PC-9 (cell line): ENCODE data around the gene KEAP1. TPM values are rescaled to one million over a fixed set of nuclear protein-coding genes. Genes with fewer than 3 reads are reported as not detected.
"Not testable (repeated sequence)": the region's sequence is repeated elsewhere in the genome, so short reads cannot be mapped to it uniquely, and the experiment has no call there.

Experiments
- BruUV-seq: library from RNA; stranded (reverse); fragments of 400-500 nt; replicated peaks from 2 replicates; lab custom pipeline; 2021; lab: Mats Ljungman, UMichigan
- CTCF ChIA-PET: fragments of 300-600 bp; sonication (Branson Sonifier 250); formaldehyde crosslinking; loops from one replicate; lab custom pipeline; 2022; ENCODE audit warnings: antibody characterized with exemption; lab: Charles Lee
- POLR2A ChIA-PET: fragments of 300-600 bp; sonication (Branson Sonifier 250); formaldehyde crosslinking; loops from one replicate; lab custom pipeline; 2022; ENCODE audit warnings: antibody characterized with exemption; ENCODE audit not compliant: unreplicated experiment; lab: Charles Lee
- DNase-seq, 2 experiments: peaks; one replicate each; pipeline versions ENCODE4 v3.0.0 to v3.0.0-alpha.2; 2015 to 2022; ENCODE audit warnings: mixed read lengths in 1 of 2
- H2AFZ ChIP-seq: fragments of 200-600 bp; sonication (generic); 2 replicates; pipeline ENCODE4 v1.8.1; 2017; ENCODE audit warnings: antibody characterized with exemption
- H3F3A ChIP-seq: fragments of 200-600 bp; sonication (generic); 2 replicates; pipeline ENCODE4 v1.8.1; 2017; ENCODE audit warnings: antibody characterized with exemption, mild to moderate bottlenecking, low read depth; ENCODE audit not compliant: insufficient read depth
- H3K27ac ChIP-seq: fragments of 200-600 bp; sonication (generic); 2 replicates; pipeline ENCODE4 v1.6.1; 2016; ENCODE audit warnings: mixed run types
- H3K27me3 ChIP-seq: fragments of 200-600 bp; sonication (generic); 2 replicates; pipeline ENCODE4 v1.6.1; 2016; ENCODE audit warnings: low read depth, mixed run types; ENCODE audit not compliant: insufficient read depth
- H3K36me3 ChIP-seq: fragments of 200-600 bp; sonication (generic); 2 replicates; pipeline ENCODE4 v1.6.1; 2016; ENCODE audit warnings: low read depth, mixed run types
- H3K4me1 ChIP-seq: fragments of 200-600 bp; sonication (generic); replicated peaks from 2 replicates; pipeline ENCODE4 v1.6.1; 2016; ENCODE audit warnings: mixed run types; ENCODE audit not compliant: insufficient read depth
- H3K4me2 ChIP-seq: fragments of 200-600 bp; sonication (generic); 2 replicates; pipeline ENCODE4 v1.6.1; 2017; ENCODE audit warnings: mixed run types
- H3K4me3 ChIP-seq: fragments of 200-600 bp; sonication (generic); 2 replicates; pipeline ENCODE4 v1.6.1; 2016; ENCODE audit warnings: mixed run types
- H3K79me2 ChIP-seq: fragments of 200-600 bp; sonication (generic); 2 replicates; pipeline ENCODE4 v1.6.1; 2017; ENCODE audit warnings: low read depth, mixed run types
- H3K9me2 ChIP-seq: fragments of 200-600 bp; sonication (generic); 2 replicates; pipeline ENCODE4 v1.8.1; 2017; ENCODE audit warnings: mild to moderate bottlenecking; ENCODE audit not compliant: insufficient read depth
- H3K9me3 ChIP-seq: fragments of 200-600 bp; sonication (generic); 2 replicates; pipeline ENCODE4 v1.8.1; 2016; ENCODE audit warnings: low read depth; ENCODE audit not compliant: insufficient read depth
- H4K20me1 ChIP-seq: fragments of 200-600 bp; sonication (generic); 2 replicates; pipeline ENCODE4 v1.8.1; 2017; ENCODE audit not compliant: insufficient read depth
- EZH2 ChIP-seq: fragments of 200-600 bp; sonication (generic); IDR thresholded peaks from 2 replicates; pipeline ENCODE4 v1.8.0; 2017; ENCODE audit warnings: antibody characterized with exemption, low read depth
- intact Hi-C: fragments of 100-400 bp; cut with micrococcal nuclease; formaldehyde crosslinking; loops from one replicate; pipeline ENCODE4 v1.10.0; 2022; ENCODE audit not compliant: unreplicated experiment
- total RNA-seq: library from RNA; stranded (reverse); gene quantifications from 2 replicates; pipeline ENCODE4 v1.2.3, GENCODE V29; 2021
- TF ChIP-seq, protein P1 (sequence below): fragments of 200-600 bp; sonication (generic); conservative IDR thresholded peaks from 2 replicates; pipeline ENCODE4 v1.6.1; 2017; ENCODE audit warnings: mixed run types, antibody characterized with exemption, mild to moderate bottlenecking, moderate library complexity

KEAP1 gene
- total RNA-seq, 1 experiment from 2014 or later = 154 TPM

DNA sequence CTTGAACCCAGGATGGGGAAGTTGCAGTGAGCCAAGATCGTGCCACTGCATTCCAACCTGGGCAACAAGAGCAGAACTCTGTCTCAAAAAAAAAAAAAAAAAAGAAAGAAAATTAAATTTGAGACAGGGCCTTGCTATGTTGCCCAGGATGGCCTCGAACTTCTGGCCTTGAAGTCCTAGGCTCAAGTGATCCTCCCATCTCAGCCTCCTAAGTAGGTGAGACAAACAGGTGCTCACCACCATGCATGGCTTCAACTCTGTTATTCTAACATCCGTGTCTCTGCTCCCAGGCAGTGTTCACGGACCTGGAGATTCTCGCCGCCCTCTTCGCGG lies 42.5 kb downstream of the KEAP1 start:
- CTCF ChIA-PET = no interaction called here
- BruUV-seq = no TSS peak
- intact Hi-C loops = no loop called here

DNA sequence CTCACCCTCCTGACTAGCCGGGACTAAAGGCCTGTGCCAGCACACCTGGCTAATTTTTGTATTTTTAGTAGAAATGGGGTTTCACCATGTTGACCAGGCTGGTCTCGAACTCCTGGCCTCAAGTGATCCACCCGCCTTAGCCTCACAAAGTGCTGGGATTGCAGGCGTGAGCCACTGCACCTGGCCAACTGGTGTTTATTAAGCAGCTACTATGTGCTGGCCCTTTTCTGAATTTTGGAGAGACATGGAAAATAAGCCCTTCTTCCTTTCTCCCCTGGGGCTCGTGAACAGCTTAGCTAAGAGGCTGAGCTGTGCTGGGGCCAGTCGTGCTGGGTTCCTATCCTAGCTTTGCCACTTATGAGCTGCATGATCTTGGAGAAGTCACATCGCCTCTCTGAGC lies 44.4 kb downstream of the KEAP1 start:
- H3K4me2 ChIP-seq, H3K4me3 ChIP-seq, H3K27ac ChIP-seq, H2AFZ ChIP-seq, H3K27me3 ChIP-seq, intact Hi-C loops, H3K9me2 ChIP-seq, H3K79me2 ChIP-seq, H4K20me1 ChIP-seq, BruUV-seq, H3K4me1 ChIP-seq, DNase-seq, POLR2A ChIA-PET, H3K36me3 ChIP-seq, H3K9me3 ChIP-seq: not testable (repeated sequence)
- peaks cover 11% of the 10 kb centered on the region for H3F3A ChIP-seq
- CTCF ChIA-PET = interaction anchor here (0.6 kb wide), 1 partner anchor 39 kb away, joined by 4 read pairs; no protein-coding TSS in a partner anchor

More for the DNA sequence above, 42.5 kb downstream of the KEAP1 start:
- TF ChIP-seq, protein P1, sequence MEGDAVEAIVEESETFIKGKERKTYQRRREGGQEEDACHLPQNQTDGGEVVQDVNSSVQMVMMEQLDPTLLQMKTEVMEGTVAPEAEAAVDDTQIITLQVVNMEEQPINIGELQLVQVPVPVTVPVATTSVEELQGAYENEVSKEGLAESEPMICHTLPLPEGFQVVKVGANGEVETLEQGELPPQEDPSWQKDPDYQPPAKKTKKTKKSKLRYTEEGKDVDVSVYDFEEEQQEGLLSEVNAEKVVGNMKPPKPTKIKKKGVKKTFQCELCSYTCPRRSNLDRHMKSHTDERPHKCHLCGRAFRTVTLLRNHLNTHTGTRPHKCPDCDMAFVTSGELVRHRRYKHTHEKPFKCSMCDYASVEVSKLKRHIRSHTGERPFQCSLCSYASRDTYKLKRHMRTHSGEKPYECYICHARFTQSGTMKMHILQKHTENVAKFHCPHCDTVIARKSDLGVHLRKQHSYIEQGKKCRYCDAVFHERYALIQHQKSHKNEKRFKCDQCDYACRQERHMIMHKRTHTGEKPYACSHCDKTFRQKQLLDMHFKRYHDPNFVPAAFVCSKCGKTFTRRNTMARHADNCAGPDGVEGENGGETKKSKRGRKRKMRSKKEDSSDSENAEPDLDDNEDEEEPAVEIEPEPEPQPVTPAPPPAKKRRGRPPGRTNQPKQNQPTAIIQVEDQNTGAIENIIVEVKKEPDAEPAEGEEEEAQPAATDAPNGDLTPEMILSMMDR = no peak
- TF ChIP-seq EZH2 = no peak
- Histone ChIP-seq H3K4me2 (no peak overlapping the region), H3F3A (peaks cover 7% of the 10 kb centered on the region), H3K4me3 (no peak overlapping the region), H3K36me3 (no peaks in the 10 kb centered on the region), H3K4me1 (peaks cover 5% of the 10 kb centered on the region), H3K27me3 (no peaks in the 10 kb centered on the region), H3K9me3 (no peaks in the 10 kb centered on the region), H4K20me1 (no peaks in the 10 kb centered on the region), H3K9me2 (no peaks in the 10 kb centered on the region), H3K79me2 (no peaks in the 10 kb centered on the region), H2AFZ (no peak overlapping the region), H3K27ac (no peak overlapping the region)
- POLR2A ChIA-PET = interaction anchor here (0.6 to 0.9 kb wide), 2 partner anchors 16 to 18 kb away, joined by 4 to 13 read pairs; no protein-coding TSS in a partner anchor
- no peak for DNase-seq

- Histone ChIP-seq H3K4me3 (no peak overlapping the region), H3F3A (peaks cover 9% of the 10 kb centered on the region), H3K4me1 (no peaks in the 10 kb centered on the region), H4K20me1 (no peaks in the 10 kb centered on the region), H3K36me3 (no peaks in the 10 kb centered on the region), H3K79me2 (no peaks in the 10 kb centered on the region), H3K4me2 (no peak overlapping the region), H3K27ac (no peak overlapping the region), H2AFZ (no peak overlapping the region), H3K9me2 (no peaks in the 10 kb centered on the region), H3K9me3 (no peaks in the 10 kb centered on the region), H3K27me3 (no peaks in the 10 kb centered on the region)
- no peak for TF ChIP-seq EZH2
- TF ChIP-seq, protein P1 = no peak
- DNase-seq = no peak
- CTCF ChIA-PET = no interaction called here
- BruUV-seq = no TSS peak
- intact Hi-C loops = no loop called here
- POLR2A ChIA-PET = no interaction called here
Observed at GRCh38 chr19:10454267-10454666, 48.9 kb downstream of the KEAP1 start.

- ChIA-PET CTCF (no interaction called here), POLR2A (no interaction called here)
- Histone ChIP-seq H3K4me2 (no peak overlapping the region), H3K4me3 (no peak overlapping the region), H3K9me2 (no peaks in the 10 kb centered on the region), H3K79me2 (no peaks in the 10 kb centered on the region), H3K27me3 (no peaks in the 10 kb centered on the region), H3K4me1 (no peaks in the 10 kb centered on the region), H3K36me3 (no peaks in the 10 kb centered on the region), H2AFZ (no peak overlapping the region), H3K27ac (no peak overlapping the region), H3F3A (peaks cover 9% of the 10 kb centered on the region), H4K20me1 (no peaks in the 10 kb centered on the region), H3K9me3 (no peaks in the 10 kb centered on the region)
- DNase-seq = no peak
- no peak for TF ChIP-seq EZH2
- TF ChIP-seq, protein P1 = no peak
- intact Hi-C loops = no loop called here
- no TSS peak for BruUV-seq
Observed at GRCh38 chr19:10453852-10454251, 49.3 kb downstream of the KEAP1 start.
